Posterior cingulate gyrus (tissue), 11 donors: ENCODE measurements around the gene GPC6.

Source experiments
- DNase-seq, 10 donors: peaks; one replicate each; pipeline versions ENCODE4 v3.0.0 to v3.0.0-alpha.2; 2020 to 2021; ENCODE audit warnings: mixed read lengths in 3 of 10
- intact Hi-C: fragments of 100-400 bp; cut with DNase I; formaldehyde crosslinking; loops from one replicate; pipeline ENCODE4 v1.15.1; 2023

Gene GPC6

DNA sequence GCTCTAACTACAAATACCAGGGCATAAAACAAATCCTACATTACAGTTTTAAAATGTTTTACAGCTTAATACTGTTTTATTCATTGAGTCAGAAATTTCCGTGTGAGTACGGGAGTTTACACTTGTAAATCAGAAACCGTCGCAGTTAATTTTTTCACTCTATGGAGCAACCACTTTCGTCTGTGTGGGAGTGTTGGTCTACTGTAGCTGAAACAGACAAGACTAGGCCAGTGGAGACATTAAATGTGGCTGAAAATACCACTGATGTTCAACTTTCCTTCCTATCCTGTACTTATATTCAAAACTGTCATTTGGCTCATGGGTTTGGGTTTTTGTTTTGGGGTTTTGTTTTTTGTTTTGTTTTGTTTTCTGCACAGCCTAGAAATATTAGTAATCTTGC lies 984.2 kb downstream of the GPC6 start:
- intact Hi-C loops = no loop called here
- no peak for DNase-seq

DNA sequence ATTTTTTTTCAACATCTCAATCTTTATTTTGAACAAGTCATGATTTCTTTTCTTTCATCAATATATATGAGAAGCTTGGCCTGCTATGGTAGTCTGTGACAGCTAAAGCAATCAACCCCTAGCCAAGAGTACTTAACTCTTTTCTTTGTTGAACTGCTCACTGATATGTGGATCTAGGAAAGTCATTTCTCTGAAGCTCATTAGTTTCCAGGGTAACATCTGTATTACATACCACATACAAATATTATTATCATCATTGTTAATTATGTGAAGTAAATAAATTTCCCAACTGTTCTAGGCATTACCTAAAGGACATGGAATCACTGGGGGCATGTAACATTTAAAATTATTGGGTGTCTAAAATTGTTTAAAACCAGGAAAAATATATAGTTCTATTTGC lies 985.6 kb downstream of the GPC6 start:
- intact Hi-C loops = no loop called here

DNA sequence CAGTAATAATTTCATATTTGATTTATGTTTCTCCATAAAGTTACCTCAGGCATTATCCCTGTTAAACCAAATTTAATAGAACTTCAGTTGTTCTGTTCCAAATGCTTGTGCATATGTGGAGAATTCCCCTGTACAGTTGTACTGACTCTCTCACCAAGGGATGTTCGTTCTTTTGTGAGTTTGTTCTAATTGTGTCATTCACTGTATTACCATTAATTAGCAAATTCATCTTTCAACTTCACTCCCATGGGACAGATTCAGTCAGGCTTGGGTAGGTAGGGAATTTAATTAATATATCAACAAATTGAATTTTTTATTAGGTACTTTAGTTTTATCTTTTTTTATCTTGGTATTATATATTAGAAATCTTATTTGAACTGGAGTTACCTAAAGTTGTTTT lies 987.5 kb downstream of the GPC6 start:
- DNase-seq = no peak
- intact Hi-C loops = no loop called here

More for the DNA sequence above, 985.6 kb downstream of the GPC6 start:
- no peak for DNase-seq

DNA sequence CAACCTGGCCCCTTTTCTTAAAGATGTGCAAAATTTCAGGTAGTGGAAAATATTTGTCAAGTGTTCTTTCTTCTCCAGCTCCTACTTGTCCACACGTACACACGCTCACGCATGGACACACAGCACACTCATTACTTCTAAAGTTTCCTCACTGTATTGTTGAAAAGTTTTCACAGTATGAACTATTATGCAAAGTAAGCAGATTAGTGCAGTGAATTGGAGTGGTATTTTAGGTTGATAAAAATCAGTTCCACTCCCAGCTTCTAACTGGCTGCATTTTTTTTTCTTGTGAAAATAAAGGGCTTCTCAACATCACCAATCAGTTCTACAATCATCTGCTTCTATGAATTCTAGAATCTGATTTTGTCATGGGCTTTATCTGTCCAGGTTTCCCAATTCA lies 988.4 kb downstream of the GPC6 start:
- DNase-seq = no peak
- intact Hi-C loops = no loop called here

DNA sequence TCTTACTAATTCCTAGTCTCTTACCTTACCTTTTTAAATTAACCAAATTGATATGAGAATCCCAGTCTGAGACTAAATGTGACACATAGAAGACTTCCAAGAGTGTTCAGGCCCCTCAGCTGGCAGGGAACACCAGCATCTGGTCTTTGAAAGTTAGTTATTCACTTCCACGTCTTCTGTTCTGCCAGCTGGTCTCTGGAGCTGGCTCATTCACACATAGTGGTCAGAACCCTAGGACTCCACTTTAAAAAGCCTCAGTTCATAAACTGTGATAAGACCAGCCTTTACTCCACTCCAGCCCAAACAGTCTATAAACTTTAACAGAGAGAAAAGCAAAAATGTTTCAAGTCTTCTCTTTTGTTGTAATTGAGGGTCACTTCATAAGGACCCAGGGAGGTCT lies 989.9 kb downstream of the GPC6 start:
- no peak for DNase-seq
- intact Hi-C loops = no loop called here

DNA sequence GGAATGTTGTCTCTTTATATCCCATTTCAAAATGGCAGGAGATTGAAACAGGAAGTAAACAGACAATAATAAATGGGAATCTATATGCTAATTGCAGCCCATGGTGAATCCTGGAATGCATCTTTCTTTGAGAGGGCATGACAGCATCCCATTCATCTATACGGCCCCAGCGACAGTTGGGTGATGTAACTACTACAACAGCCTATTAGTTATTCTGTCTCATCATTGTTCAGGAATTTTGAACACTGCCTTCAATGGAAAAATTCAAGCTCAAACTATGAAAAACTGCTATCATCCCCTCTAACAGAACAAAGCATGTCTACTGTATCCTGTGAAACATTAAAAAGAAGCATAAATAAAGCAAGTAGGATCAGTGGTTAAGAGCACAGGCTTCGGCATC lies 990.8 kb downstream of the GPC6 start:
- intact Hi-C loops = no loop called here
- DNase-seq = no peak

DNA sequence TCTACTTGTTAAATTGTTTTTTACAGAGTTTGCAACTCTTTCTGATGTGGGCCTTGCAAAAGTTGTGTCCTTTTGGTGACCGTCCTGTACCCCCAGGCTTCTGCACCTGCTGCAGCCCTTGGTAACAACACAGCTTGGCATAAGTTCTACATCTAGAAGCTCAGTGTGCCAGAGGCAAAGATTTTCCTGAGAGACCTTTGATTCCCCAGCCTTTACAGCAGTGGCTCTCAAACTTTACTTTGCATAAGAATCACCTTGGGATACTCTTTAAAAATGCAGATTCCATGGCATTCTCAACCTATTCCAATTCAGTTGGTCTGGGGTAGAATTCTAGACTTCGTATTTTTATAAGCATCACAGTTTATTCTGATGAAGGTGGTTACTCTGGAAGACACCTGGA lies 991.9 kb downstream of the GPC6 start:
- intact Hi-C loops = no loop called here
- no peak for DNase-seq

DNA sequence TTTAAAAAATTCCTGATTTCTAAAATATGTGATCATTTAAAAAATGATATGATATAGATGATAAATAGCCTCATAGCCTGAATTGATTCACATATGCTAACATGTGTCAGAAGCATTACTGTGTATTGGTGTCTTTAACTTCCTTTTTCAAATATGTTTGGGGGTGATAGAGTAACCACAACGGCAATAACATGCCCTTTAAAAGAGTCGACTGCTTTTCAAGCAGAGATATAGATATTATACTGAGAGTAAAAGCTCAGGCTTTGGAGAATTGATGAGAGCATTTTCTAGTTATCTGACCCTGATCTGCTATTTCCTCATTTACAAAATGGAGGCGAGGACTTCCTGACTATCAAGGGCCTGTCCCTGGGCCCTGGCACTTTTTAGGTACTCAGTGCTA lies 992.3 kb downstream of the GPC6 start:
- no peak for DNase-seq
- intact Hi-C loops = no loop called here

DNA sequence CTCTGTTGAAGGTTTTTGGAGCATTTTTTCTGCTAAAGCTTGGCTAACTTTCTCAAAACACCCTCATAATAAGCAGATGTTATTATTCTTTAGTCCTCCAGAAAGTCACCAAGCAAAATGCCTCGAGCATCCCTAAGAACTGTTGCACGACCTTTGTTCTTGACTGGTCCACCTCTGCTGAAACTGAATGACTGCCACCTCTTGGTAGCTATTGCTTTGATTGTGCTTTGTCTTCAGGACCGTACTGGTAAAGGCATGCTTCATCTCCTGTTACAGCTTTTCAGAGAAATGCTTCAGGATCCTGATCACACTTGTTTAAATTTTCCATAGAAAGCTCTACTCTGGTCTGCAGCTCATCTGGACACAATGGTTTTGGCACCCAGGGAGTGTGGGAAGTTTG lies 998.1 kb downstream of the GPC6 start:
- intact Hi-C loops = no loop called here
- no peak for DNase-seq

DNA sequence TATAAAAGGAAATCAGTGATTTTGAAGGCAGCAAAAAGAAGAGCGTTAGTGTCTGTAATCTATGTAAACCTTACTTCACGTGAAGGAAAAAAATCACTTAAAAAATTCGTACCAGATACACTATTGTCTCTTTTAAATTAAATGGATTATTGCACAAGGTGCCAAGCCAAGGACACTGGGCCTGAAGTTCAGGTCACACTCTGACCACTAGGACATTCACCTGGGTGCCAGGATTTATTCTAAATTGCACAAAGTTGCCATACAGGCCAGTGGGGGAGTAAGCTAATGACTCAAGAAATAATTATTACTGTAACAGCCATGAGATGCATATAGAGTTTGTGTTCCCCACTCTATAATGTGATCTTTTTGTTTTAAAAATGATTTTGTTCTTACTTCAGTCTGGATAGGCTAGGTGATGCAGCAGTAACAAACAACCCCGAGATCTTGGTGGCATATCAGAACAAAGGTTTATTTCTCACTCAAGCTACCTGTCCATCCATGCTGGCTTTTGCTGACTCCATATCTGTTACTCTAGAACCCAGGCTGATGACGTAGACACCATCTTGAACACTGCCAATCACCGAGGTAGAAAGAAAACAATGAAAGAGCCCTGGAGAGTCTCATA lies 1000.8 kb downstream of the GPC6 start:
- intact Hi-C loops = no loop called here
- DNase-seq = no peak

DNA sequence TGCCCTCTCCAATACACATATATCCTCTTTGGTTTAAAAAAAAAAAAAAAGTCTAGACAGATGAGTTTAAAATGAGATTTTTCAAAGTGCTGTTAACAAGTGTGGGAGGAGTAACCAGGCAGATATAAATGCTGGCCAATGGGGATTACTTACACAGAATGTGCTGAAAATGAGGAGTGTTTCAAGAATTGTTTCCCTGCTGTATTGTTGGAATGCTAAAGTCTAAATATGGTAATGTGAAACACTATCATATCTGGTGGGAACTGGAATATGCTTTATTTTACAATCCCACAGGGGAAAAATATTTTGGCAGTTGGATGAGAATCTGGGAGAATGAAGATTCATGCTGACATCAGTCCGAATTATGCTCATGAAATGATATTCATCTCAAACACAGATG lies 1002.2 kb downstream of the GPC6 start:
- intact Hi-C loops = no loop called here
- no peak for DNase-seq

DNA sequence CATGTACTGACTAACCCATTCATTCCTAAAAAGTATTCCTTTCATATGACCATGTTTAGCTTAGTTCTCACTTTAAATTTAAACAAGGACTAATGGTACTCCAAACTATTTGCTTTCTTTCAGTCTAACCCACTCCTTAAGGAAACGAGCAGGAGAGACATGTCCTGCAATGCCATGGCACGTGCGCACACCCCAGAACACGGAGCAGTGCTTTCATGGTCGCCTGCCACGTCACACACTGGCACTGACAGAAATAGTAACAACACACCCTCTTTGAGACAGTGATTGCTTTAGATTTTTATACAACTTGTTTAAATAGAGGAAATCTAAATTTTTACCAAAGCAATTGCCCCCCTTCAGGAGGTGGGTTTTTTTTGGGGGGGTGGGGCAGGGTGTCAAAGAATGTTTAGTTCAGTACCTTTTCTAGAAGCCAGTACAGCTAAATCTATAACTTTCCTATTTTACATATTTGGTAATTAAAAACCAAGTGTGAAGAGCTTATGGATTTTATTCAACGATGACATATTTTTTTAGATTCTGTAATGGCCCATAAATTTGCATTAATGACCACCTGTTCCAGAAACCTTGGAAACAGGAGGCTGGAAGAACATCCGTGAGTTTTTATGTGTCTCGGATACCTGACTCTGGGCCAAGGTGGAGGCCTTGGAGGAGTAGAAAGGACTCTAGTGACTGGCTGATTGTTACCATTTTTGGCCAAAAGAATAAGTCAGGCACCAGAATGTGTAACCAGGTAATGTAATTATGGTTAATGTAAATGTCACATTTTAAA lies 1005.7 kb downstream of the GPC6 start:
- intact Hi-C loops = no loop called here
- peak in 1 of 10 donors; percentile 59 for DNase-seq

DNA sequence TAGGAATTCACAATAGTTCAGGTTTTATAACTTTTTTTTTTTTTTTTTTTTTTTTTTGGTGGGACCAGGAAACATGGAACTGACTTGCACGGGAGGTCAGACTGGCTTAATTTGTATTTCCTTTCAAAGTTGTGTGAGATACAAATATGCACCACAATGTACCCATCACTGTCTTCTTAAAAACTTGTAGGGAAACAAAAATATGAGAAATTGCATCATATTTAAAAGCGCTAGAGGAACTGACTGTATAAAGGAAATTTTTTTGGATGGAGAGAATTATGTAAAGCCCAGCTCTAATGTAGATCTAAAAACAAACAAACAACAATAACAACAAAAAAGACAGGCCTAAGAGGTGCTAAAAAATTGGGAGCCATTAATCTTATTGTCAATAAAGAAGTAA lies 1006.3 kb downstream of the GPC6 start:
- DNase-seq = no peak
- intact Hi-C loops = no loop called here

DNA sequence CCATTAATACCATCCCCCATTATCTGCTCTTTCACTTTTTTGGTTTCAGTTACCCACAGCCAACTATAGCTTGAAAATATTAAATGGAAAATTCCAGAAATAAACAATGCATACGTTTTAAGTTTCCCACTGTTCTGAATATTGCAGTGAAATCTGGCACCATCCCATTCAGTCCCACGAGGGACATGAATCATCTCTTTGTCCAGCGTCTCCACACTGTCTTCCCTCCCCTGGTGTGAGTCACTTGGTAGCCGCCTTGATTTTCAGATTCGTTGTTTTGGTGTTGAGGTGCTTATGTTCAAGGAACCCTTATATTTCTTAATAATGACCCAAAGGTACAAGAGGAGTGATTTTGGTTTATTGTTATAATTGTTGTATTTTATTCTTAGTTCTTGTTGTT lies 1006.8 kb downstream of the GPC6 start:
- peak in 7 of 10 donors; percentile 14 to 73 (median 35) for DNase-seq
- intact Hi-C loops = no loop called here

DNA sequence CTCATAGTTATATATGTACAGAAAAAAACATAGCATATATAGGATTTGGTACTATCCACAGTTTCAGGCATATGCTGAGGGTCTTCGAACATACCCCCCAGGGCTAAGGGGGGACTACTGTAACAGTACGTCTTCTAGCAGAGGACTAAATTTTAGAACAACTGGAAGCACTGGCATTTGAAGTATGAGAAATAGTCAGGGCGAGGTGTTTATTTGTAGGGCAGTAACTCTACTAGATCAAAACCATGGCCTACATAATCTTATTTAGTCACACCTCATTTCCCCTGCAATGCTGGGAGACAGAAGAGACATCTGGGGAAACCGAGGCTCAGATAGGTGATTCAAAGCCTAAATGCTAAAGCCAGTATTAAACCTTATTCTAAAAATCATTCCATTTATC lies 1007.2 kb downstream of the GPC6 start:
- DNase-seq = no peak
- intact Hi-C loops = no loop called here

DNA sequence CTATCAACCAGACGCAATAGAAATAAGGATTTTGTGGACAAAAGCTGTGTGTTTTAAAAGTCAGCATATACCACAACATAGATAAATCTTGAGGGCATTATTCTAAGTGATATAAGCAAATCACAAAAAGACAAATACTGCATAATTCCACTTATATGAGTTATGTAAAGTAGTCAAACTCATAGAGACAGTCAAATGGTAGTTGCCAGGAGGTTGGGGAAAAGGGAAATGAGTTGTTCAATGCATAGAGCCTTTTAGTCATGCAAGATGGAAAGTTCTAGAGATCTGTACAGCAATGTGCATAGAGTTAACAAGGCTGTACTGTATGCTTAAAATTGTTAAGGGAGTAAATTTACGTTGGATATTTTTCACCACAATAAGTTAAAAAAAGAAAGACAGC lies 1008.1 kb downstream of the GPC6 start:
- DNase-seq = no peak

DNA sequence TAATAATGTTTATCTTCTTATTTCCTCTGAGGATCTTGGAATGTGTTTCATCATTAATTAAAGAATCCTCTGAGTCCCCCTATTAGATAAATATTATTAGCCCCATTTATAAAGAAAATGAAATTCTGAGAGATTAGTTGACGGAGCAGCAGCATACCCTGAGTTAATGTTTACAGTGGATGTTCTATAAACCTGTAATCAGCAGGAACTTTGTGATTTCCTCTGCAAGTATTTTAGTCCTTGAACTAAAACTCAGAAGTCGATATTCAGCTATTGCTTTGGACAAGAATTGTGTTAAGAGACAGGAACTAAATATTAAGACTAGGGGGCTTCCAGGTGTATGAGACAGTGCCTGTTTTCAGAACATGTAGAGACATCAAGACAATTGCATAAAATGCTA lies 1009.5 kb downstream of the GPC6 start:
- no peak for DNase-seq
- intact Hi-C loops = no loop called here

More for the DNA sequence above, 1008.1 kb downstream of the GPC6 start:
- intact Hi-C loops = no loop called here

DNA sequence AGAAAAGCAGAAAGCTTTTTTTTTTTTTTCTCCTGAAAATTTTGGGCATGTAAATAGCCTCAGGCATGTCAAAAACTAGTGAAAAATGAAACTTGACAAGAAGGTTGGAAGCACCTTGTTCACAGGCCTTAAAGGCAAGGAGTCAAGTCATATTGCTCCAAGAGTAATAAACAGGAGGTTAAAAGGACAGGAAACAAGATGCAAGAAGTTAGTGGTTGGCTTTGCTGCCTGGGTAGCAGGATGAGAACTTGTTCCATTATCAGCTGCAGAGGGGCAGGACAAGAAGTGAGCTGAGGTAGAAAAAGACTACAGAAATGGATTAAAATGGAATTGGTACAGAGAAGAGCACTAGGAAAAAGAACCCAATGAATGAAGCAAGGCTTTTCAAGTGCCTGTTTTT lies 1010.3 kb downstream of the GPC6 start:
- no peak for DNase-seq
- intact Hi-C loops = no loop called here

DNA sequence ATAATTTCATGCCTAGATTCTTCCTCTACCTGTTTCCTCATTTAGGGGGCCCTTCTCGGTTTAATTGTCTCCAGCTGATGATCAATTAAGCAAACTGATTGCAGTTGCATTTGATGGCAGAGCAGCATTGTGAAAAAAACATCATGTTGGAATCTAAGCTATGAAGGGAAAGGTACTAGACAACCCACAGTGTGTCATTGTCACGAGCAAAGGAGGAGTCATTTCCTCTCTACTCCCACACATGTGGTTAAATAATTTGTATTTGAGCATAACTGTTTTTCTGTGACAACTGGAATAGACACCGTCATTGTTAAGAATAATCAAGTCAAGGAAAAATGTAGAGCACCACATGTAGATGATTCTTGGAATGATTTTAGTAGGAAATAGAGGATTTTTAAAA lies 1012.5 kb downstream of the GPC6 start:
- intact Hi-C loops = no loop called here

DNA sequence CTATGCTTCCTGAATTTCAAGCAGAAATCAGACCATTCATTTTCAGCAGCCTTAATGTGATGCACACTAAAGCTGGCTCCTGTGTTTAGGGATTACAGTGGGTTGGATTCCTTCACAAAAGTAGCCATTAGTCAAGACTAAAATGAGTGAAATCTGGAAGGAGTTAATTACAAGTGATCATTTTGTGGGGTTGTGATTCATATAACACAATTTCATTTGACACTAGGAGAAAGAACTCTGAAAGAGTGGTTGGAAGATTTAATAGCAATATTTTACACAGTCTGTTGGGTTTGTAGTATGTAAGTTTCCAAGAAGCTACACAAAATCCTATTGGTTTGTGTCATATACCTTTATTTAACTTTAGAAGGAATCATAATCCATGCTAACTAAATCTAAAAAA lies 1015.9 kb downstream of the GPC6 start:
- intact Hi-C loops = no loop called here
- DNase-seq = no peak

More for the DNA sequence above, 1012.5 kb downstream of the GPC6 start:
- no peak for DNase-seq

DNA sequence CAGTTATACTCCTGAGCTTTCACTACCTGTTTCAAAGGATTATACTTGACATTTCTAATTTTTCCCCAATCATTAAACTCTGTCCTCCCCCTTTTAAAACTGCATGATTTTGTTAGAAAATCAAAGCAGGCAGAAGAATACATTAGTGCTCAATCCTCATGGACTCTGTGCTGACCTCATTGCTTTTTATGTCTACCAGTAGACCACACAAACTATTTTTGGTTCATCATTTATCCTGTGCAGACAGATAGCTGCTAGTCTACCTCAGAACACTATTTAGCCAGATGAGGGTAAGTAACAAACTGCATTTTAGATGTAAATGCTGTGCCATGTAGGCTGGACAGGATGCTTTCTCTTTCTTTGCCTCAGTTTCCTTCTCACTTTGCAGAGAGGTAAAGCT lies 1016.9 kb downstream of the GPC6 start:
- no peak for DNase-seq
- intact Hi-C loops = no loop called here

DNA sequence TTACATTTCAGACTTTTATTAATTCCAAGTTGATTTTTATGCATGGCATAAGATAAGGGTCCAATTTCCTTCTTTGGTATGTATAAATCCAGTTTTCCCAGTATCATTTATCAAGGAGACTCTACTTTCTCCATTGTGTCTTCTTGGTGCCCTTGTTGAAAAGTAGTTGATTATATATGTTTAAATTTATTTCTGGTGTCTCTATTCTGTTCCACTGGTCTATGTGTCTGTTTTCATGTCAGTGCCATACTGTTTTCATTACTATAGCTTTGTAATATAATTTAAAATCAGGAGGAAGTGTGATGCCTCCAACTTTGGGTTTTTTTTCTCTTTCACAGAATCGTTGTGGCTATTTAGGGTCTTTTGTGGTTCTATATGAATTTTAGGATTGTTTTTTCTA lies 1019.9 kb downstream of the GPC6 start:
- intact Hi-C loops = no loop called here
- no peak for DNase-seq
